DOHH2 (cell line): Measurements from ENCODE around the gene TAS2R46.

Source experiments
- H3F3A ChIP-seq: fragments of 200-600 bp; sonication (generic), shearing (Covaris generic); 2 replicates; pipeline ENCODE4 v1.6.0; 2016; ENCODE audit warnings: antibody characterized with exemption, mild to moderate bottlenecking; ENCODE audit not compliant: control insufficient read depth, insufficient read depth
- H3K27ac ChIP-seq: fragments of 200-600 bp; sonication (generic); 2 replicates; pipeline ENCODE4 v1.5.1; 2014; ENCODE audit warnings: low read depth, mild to moderate bottlenecking, low read length, moderate library complexity
- H3K27me3 ChIP-seq: fragments of 200-600 bp; sonication (generic); 2 replicates; pipeline ENCODE4 v1.6.1; 2014; ENCODE audit warnings: mild to moderate bottlenecking, low read length, mixed read lengths; ENCODE audit not compliant: control insufficient read depth
- H3K36me3 ChIP-seq: fragments of 200-600 bp; sonication (generic); 2 replicates; pipeline ENCODE4 v1.6.1; 2014; ENCODE audit warnings: mild to moderate bottlenecking, low read length, moderate library complexity, mixed read lengths; ENCODE audit not compliant: control insufficient read depth
- H3K4me1 ChIP-seq: fragments of 200-600 bp; sonication (generic); 2 replicates; pipeline ENCODE4 v1.6.1; 2014; ENCODE audit warnings: mild to moderate bottlenecking, low read length, mixed read lengths; ENCODE audit not compliant: control insufficient read depth
- H3K4me2 ChIP-seq: fragments of 200-600 bp; sonication (generic); 2 replicates; pipeline ENCODE4 v1.6.0; 2014; ENCODE audit warnings: mild to moderate bottlenecking, low read length, moderate library complexity
- H3K4me3 ChIP-seq: fragments of 200-600 bp; sonication (generic); 2 replicates; pipeline ENCODE4 v1.5.1; 2014; ENCODE audit warnings: mild to moderate bottlenecking, low read length, mixed read lengths
- H3K79me2 ChIP-seq: fragments of 200-600 bp; sonication (generic); 2 replicates; pipeline ENCODE4 v1.6.1; 2014; ENCODE audit warnings: mild to moderate bottlenecking, low read length, mixed read lengths; ENCODE audit not compliant: control insufficient read depth
- H3K9me2 ChIP-seq: fragments of 200-600 bp; sonication (generic); replicated peaks from 2 replicates; pipeline ENCODE4 v1.6.1; 2014; ENCODE audit warnings: mild to moderate bottlenecking, low read length, mixed read lengths; ENCODE audit not compliant: control insufficient read depth
- H3K9me3 ChIP-seq: fragments of 200-600 bp; sonication (generic); 2 replicates; pipeline ENCODE4 v1.6.1; 2014; ENCODE audit warnings: antibody characterized with exemption, low read length, mixed read lengths; ENCODE audit not compliant: control insufficient read depth, insufficient read depth
- H4K20me1 ChIP-seq: fragments of 200-600 bp; sonication (generic); 2 replicates; pipeline ENCODE4 v1.6.0; 2014; ENCODE audit warnings: low read depth, mild to moderate bottlenecking, antibody characterized with exemption, low read length, moderate library complexity; ENCODE audit not compliant: control insufficient read depth, insufficient read depth
- EZH2phosphoT487 ChIP-seq: fragments of 200-600 bp; sonication (generic); IDR thresholded peaks from 2 replicates; pipeline ENCODE4 v1.6.1; 2017; ENCODE audit warnings: borderline replicate concordance, mild to moderate bottlenecking, antibody characterized with exemption, low read length, moderate library complexity, mixed read lengths
- TF ChIP-seq, protein P1 (sequence below): fragments of 200-600 bp; sonication (generic); IDR thresholded peaks from one replicate; pipeline ENCODE4 v1.5.1; 2014; ENCODE audit warnings: antibody characterized with exemption, mild to moderate bottlenecking, low read depth, low read length; ENCODE audit not compliant: poor library complexity, severe bottlenecking

The TAS2R46 gene

DNA sequence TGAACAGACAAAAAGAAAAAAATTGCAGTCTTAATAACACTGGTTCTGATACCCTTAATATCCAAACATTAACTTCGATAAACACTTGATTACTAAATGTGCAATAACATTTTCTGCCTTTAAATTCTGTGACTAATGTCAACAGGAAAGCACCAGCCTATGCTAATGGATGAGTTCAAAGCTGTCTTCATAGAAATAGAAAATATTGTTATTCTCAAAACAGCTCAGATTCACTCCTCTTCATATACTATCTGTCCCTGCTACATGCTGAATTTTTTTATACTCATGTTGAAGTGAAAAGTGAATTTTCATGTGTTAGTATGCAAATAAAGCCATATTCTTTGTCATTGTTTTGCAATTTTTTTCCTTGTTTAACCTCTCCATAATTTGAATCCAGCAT is 16.2 kb upstream of the TAS2R46 start:
- TF ChIP-seq, protein P1, sequence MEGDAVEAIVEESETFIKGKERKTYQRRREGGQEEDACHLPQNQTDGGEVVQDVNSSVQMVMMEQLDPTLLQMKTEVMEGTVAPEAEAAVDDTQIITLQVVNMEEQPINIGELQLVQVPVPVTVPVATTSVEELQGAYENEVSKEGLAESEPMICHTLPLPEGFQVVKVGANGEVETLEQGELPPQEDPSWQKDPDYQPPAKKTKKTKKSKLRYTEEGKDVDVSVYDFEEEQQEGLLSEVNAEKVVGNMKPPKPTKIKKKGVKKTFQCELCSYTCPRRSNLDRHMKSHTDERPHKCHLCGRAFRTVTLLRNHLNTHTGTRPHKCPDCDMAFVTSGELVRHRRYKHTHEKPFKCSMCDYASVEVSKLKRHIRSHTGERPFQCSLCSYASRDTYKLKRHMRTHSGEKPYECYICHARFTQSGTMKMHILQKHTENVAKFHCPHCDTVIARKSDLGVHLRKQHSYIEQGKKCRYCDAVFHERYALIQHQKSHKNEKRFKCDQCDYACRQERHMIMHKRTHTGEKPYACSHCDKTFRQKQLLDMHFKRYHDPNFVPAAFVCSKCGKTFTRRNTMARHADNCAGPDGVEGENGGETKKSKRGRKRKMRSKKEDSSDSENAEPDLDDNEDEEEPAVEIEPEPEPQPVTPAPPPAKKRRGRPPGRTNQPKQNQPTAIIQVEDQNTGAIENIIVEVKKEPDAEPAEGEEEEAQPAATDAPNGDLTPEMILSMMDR: no peak
- TF ChIP-seq EZH2phosphoT487: no peak
- no peak overlapping the region for H3K4me3 ChIP-seq
- no peaks in the 10 kb centered on the region for H3K79me2 ChIP-seq
- H3K9me2 ChIP-seq: no peaks in the 10 kb centered on the region
- no peaks in the 10 kb centered on the region for H3K36me3 ChIP-seq
- no peaks in the 10 kb centered on the region for H3K27me3 ChIP-seq
- no peak overlapping the region for H3K4me2 ChIP-seq
- no peaks in the 10 kb centered on the region for H3F3A ChIP-seq
- no peaks in the 10 kb centered on the region for H4K20me1 ChIP-seq
- no peaks in the 10 kb centered on the region; the same call in 1 of the 2 replicates for H3K9me3 ChIP-seq
- no peaks in the 10 kb centered on the region for H3K4me1 ChIP-seq
- H3K27ac ChIP-seq: no peak overlapping the region

DNA sequence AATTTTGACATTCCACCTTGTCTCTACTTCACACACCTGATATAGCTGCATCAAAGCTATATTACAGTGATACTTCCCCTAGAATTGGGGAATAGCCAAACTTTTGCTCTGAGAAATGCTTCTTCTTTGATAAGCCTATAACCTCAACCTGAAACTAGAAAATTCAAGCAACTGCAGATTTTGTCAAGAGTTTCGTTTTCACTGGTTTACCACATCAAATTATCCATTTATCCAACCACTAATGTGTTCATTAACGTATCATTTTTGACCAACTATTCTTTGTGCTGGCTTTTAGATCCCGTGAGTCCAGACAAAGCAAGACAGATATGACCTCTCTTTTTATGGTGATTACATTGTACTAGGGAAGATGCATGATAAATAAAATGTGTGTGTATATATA is 13.5 kb upstream of the TAS2R46 start:
- H3F3A ChIP-seq: no peaks in the 10 kb centered on the region
- no peaks in the 10 kb centered on the region for H3K79me2 ChIP-seq
- no peaks in the 10 kb centered on the region for H3K4me1 ChIP-seq
- no peaks in the 10 kb centered on the region for H3K36me3 ChIP-seq
- no peaks in the 10 kb centered on the region for H3K27me3 ChIP-seq
- TF ChIP-seq EZH2phosphoT487: no peak
- H3K9me2 ChIP-seq: no peaks in the 10 kb centered on the region
- H3K4me2 ChIP-seq: no peak overlapping the region
- no peak overlapping the region for H3K4me3 ChIP-seq
- no peak overlapping the region for H3K27ac ChIP-seq
- no peaks in the 10 kb centered on the region for H3K9me3 ChIP-seq
- H4K20me1 ChIP-seq: no peaks in the 10 kb centered on the region

DNA sequence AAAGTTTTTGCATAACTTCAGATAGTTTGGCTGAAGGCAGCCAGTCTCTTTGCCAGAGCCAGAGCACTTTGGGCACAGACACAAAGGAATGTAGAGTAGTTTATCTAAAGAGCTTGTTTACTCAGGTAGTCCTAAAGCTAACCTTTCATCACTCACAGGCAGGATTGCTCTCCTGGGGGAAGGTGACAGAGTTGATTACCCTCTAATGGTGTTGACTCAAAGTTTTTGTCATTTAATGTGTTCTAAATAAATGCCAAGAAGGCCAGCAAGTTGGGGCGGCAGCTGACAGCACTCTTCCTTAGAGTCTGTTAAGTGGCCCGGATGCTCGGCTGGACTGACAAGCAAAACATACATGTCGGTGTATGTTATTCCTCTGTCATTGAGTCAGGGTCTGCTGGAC is 9.3 kb upstream of the TAS2R46 start:
- TF ChIP-seq EZH2phosphoT487: no peak
- TF ChIP-seq, protein P1: no peak
- Histone ChIP-seq H4K20me1 (no peaks in the 10 kb centered on the region), H3K9me2 (no peaks in the 10 kb centered on the region), H3K79me2 (no peaks in the 10 kb centered on the region), H3F3A (no peaks in the 10 kb centered on the region), H3K4me2 (no peak overlapping the region), H3K9me3 (no peaks in the 10 kb centered on the region), H3K27me3 (no peaks in the 10 kb centered on the region), H3K27ac (no peak overlapping the region), H3K4me3 (no peak overlapping the region), H3K36me3 (no peaks in the 10 kb centered on the region), H3K4me1 (no peaks in the 10 kb centered on the region)

DNA sequence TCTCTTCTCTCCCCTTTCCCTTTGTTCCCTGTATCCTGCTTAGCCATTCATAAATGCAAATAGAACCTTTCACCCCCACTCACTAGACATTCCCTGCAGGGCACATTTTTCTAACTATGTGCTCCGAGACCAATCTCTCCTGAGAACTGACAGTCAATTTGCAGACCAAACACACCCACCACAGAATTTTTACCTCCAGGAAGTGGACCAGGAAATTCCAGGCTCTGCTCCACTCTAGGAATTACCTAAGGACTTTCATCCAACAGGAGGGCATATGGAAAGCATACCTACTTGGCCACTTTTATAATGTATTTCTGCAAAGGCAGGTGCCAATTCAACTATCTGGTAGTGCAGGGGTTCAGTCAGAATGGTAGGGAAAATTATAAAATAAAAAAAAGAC is 8.9 kb upstream of the TAS2R46 start:
- no peaks in the 10 kb centered on the region for H3K9me2 ChIP-seq
- H3K4me3 ChIP-seq: no peak overlapping the region
- no peaks in the 10 kb centered on the region for H3K4me1 ChIP-seq
- H3K4me2 ChIP-seq: no peak overlapping the region
- H4K20me1 ChIP-seq: no peaks in the 10 kb centered on the region
- H3F3A ChIP-seq: no peaks in the 10 kb centered on the region
- no peaks in the 10 kb centered on the region for H3K79me2 ChIP-seq
- no peak overlapping the region for H3K27ac ChIP-seq
- no peak for TF ChIP-seq EZH2phosphoT487
- TF ChIP-seq, protein P1: no peak
- H3K27me3 ChIP-seq: no peaks in the 10 kb centered on the region
- no peaks in the 10 kb centered on the region for H3K36me3 ChIP-seq
- no peaks in the 10 kb centered on the region for H3K9me3 ChIP-seq
